AG09309 (cell line): ENCODE data around the gene LCE6A.

ENCODE experiments used
- DNase-seq: peaks from one replicate; pipeline ENCODE4 v3.0.0-alpha.2; 2010; ENCODE audit warnings: low read depth
- H3K4me3 ChIP-seq: 2 replicates; pipeline ENCODE4 v1.5.1; 2011; ENCODE audit warnings: mild to moderate bottlenecking, low read depth, low read length, moderate library complexity; ENCODE audit not compliant: control insufficient read depth
- TF ChIP-seq, protein P1 (sequence below): IDR thresholded peaks from 2 replicates; pipeline ENCODE4 v1.5.1; 2011; ENCODE audit warnings: mild to moderate bottlenecking, low read depth, low read length, inconsistent platforms; ENCODE audit not compliant: insufficient read depth, control insufficient read depth; ENCODE audit errors: missing control alignments

The LCE6A gene

DNA sequence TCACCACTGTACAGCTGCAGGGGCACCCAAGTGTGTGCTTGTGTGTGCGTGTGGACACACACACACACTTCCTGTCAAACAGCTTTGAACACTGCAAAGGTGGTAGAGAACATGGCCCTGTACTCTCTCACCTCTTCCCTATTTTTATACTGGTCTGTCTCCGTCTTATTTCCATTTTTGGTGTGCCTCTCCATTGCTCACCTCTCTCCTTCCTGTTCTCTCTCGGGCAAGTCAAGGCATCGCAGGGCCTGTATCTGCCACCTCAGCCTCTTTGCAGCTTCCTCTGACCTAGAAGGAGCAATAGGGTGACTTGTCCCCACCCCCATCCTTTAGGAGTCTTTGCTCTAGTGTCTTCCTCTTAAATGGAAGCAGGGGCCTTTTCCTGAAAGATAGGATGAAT, 37.7 kb downstream of the LCE6A start:
- TF ChIP-seq, protein P1, sequence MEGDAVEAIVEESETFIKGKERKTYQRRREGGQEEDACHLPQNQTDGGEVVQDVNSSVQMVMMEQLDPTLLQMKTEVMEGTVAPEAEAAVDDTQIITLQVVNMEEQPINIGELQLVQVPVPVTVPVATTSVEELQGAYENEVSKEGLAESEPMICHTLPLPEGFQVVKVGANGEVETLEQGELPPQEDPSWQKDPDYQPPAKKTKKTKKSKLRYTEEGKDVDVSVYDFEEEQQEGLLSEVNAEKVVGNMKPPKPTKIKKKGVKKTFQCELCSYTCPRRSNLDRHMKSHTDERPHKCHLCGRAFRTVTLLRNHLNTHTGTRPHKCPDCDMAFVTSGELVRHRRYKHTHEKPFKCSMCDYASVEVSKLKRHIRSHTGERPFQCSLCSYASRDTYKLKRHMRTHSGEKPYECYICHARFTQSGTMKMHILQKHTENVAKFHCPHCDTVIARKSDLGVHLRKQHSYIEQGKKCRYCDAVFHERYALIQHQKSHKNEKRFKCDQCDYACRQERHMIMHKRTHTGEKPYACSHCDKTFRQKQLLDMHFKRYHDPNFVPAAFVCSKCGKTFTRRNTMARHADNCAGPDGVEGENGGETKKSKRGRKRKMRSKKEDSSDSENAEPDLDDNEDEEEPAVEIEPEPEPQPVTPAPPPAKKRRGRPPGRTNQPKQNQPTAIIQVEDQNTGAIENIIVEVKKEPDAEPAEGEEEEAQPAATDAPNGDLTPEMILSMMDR, result no peak
- DNase-seq, result no peak

DNA sequence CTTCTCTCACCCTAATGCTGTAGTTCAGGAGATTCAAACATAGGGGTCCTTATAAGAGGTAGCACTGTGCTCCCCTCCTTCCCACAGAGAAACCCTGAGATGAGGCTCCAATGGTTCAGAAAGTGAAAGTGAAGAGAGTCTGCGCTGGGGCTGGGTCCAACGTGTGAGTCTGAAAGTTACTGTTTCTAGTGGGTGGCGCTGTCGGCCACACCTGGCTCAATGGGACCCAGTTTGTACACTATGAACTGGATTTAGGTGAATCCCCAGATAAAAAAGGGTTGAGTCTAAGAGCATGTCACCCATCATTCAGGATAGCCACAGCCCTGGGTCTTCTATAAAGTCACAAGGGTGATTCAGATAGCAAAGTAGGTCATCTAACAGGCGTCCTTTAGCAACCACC, 38.3 kb downstream of the LCE6A start:
- no peak overlapping the region for H3K4me3 ChIP-seq
- TF ChIP-seq, protein P1, result no peak
- DNase-seq, result no peak

More for the DNA sequence above, 37.7 kb downstream of the LCE6A start:
- H3K4me3 ChIP-seq, result no peak overlapping the region

GRCh38 chr1:152884085-152884484, 41.4 kb downstream of the LCE6A start:
- TF ChIP-seq, protein P1, result no peak
- no peak overlapping the region for H3K4me3 ChIP-seq
- DNase-seq, result no peak

DNA sequence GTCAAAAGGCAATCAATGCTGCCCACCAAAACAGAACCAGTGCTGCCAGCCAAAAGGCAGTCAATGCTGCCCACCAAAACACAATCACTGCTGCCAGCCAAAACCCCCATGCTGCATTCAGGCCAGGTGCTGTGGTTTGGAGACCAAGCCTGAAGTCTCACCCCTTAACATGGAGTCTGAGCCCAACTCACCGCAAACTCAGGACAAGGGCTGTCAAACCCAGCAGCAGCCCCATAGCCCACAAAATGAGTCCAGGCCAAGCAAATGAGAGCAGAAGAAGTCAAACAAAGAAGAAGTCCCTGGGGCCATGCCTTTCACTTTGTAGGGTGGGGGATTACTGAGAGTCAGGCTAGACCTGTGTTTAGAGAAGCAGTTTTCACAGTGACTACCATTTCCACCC, 41.9 kb downstream of the LCE6A start:
- no peak overlapping the region for H3K4me3 ChIP-seq
- DNase-seq, result no peak
- TF ChIP-seq, protein P1, result no peak

DNA sequence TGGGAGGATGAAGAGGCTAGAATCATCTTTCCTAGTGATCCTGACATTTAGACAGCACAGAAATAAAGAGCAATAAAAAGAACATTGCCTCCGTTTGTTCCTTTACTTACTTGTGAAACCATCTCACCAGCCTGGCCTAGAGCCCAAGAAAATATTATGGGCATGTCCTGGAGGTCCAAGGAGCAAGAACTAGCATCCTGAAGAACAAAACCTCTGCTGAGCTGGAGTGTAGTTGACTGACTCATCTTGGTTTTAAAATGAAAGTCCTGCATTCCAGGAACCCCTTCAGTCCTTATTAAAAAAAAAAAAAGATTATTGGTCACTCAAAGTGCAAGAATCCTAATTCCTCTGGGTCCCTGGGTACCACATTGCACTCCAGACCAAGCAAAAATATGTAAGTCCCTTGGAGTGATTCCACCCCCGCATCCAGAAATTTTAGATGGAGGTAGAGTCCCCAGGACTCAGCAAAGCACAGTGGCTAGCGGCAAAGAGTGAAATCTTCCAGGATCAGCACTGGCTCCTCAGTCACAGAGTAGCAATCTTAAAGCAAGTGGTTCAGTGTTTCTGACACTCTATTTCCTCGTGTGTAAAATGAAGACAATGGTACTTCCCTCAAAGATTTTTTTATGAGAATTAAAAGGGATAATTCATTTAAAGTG, 42.4 kb downstream of the LCE6A start:
- no peak for DNase-seq
- TF ChIP-seq, protein P1, result no peak
- no peak overlapping the region for H3K4me3 ChIP-seq

- no peak overlapping the region for H3K4me3 ChIP-seq
- DNase-seq, result no peak
- TF ChIP-seq, protein P1, result no peak
Measured at GRCh38 chr1:152886085-152886484, 43.4 kb downstream of the LCE6A start.
